Measurements from ENCODE around the gene HEMK1. TPM values are rescaled to one million over a fixed set of nuclear protein-coding genes. Genes with fewer than 3 reads are reported as not detected.

Gene HEMK1
- total RNA-seq, 1 donor from 2014 or later: 10.9 TPM

- DNase-seq (ENCODE audit: low spot score): no peak
- Mint-ChIP-seq H3K36me3 (ENCODE audit: low read depth, unreplicated experiment) (peaks cover 10% of the 10 kb centered on the region), H3K27ac (ENCODE audit: unreplicated experiment) (no peak overlapping the region), H3K4me3 (ENCODE audit: unreplicated experiment) (no peak overlapping the region), H3K9me3 (ENCODE audit: unreplicated experiment) (no peaks in the 10 kb centered on the region), H3K27me3 (ENCODE audit: unreplicated experiment) (peaks cover 4% of the 10 kb centered on the region), H3K4me1 (ENCODE audit: unreplicated experiment) (peaks cover 7% of the 10 kb centered on the region)
- TF ChIP-seq, protein P1, sequence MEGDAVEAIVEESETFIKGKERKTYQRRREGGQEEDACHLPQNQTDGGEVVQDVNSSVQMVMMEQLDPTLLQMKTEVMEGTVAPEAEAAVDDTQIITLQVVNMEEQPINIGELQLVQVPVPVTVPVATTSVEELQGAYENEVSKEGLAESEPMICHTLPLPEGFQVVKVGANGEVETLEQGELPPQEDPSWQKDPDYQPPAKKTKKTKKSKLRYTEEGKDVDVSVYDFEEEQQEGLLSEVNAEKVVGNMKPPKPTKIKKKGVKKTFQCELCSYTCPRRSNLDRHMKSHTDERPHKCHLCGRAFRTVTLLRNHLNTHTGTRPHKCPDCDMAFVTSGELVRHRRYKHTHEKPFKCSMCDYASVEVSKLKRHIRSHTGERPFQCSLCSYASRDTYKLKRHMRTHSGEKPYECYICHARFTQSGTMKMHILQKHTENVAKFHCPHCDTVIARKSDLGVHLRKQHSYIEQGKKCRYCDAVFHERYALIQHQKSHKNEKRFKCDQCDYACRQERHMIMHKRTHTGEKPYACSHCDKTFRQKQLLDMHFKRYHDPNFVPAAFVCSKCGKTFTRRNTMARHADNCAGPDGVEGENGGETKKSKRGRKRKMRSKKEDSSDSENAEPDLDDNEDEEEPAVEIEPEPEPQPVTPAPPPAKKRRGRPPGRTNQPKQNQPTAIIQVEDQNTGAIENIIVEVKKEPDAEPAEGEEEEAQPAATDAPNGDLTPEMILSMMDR (IDR thresholded peaks at IDR 0.05; ENCODE audit: unreplicated experiment): no peak
These were observed 16.8 kb downstream of the HEMK1 start for GRCh38 chr3:50585919-50586762.

GRCh38 chr3:50586763-50587070 lies 17.4 kb downstream of the HEMK1 start:
- H3K9me3 Mint-ChIP-seq (ENCODE audit: unreplicated experiment): no peaks in the 10 kb centered on the region
- H3K4me1 Mint-ChIP-seq (ENCODE audit: unreplicated experiment): peaks cover 7% of the 10 kb centered on the region
- H3K27me3 Mint-ChIP-seq (ENCODE audit: unreplicated experiment): peaks cover 4% of the 10 kb centered on the region
- H3K4me3 Mint-ChIP-seq (ENCODE audit: unreplicated experiment): no peak overlapping the region
- DNase-seq (ENCODE audit: low spot score): no peak
- peaks cover 10% of the 10 kb centered on the region for H3K36me3 Mint-ChIP-seq (ENCODE audit: low read depth, unreplicated experiment)
- H3K27ac Mint-ChIP-seq (ENCODE audit: unreplicated experiment): no peak overlapping the region
- TF ChIP-seq, protein P1 (IDR thresholded peaks at IDR 0.05; ENCODE audit: unreplicated experiment): no peak

DNA sequence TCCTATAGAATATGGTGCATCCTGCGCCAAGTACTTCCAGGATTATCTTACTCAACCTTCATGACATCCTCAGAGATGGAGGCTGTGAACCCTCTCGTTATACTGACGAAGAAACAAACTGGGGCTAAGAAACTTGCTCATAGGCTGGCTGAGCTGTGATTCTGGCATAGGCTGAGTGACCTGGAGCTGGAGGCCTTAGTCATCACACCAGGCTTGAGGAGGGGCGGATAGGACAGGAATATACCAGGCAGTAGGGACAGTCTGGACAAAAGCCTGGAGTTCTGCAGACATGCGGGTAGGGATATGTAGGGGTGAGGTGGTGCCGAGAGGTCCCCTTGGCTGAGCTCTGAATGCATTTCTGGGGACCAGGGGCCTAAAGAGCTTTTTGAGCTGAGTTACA lies 18.1 kb downstream of the HEMK1 start:
- Mint-ChIP-seq H3K4me3 (ENCODE audit: unreplicated experiment) (no peak overlapping the region), H3K4me1 (ENCODE audit: unreplicated experiment) (peaks cover 7% of the 10 kb centered on the region), H3K9me3 (ENCODE audit: unreplicated experiment) (no peaks in the 10 kb centered on the region), H3K36me3 (ENCODE audit: low read depth, unreplicated experiment) (peaks cover 10% of the 10 kb centered on the region), H3K27me3 (ENCODE audit: unreplicated experiment) (peaks cover 4% of the 10 kb centered on the region), H3K27ac (ENCODE audit: unreplicated experiment) (no peak overlapping the region)
- TF ChIP-seq, protein P1 (IDR thresholded peaks at IDR 0.05; ENCODE audit: unreplicated experiment): no peak
- no peak for DNase-seq (ENCODE audit: low spot score)

DNA sequence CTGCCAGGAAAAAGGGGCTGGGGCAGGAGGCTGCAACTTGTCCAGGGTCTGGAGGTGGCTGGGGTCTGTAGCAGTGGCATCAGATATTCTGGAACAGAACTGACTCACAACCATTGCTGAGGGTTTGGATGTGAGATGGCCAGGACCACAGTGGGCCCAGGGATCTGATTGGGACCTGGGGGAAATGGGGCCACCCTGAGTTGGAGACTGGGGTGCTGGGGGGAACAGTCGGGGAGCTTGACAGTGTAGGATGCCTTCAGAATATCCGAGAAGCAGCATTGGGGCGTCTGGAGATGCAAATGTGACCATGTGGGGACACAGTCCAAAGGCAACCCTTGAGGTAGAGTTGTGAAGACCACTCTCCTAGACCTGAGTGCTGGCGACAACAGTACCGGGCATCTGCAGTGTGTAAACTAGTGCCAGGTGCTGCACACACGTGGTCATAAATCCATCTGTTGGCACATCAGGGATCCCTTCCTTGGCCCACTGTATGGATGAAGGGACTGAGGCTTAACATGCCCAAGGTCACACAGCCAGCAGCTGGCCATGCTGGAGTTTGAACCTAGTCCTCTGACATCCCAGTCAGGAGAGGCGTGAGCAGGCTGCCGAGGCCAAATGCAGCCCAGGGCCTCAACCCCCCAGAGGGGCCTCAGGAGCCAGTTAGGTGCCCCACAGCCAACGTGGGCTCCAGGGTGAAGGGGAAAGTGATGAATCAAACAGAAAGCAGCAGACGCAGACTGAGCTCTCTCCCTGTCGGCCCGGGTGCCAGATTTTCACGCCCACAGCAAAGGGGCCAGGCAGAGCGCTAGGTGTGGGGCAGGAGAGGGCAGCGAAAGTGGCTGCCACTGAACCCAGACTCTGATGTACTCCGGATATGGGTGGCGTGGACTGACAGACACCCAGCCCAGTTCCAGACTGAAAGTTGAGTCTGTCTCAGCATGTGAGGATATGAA lies 18.8 kb downstream of the HEMK1 start:
- no peak for DNase-seq (ENCODE audit: low spot score)
- Mint-ChIP-seq H3K4me1 (ENCODE audit: unreplicated experiment) (peaks cover 7% of the 10 kb centered on the region), H3K27me3 (ENCODE audit: unreplicated experiment) (peaks cover 4% of the 10 kb centered on the region), H3K9me3 (ENCODE audit: unreplicated experiment) (no peaks in the 10 kb centered on the region), H3K4me3 (ENCODE audit: unreplicated experiment) (no peak overlapping the region), H3K36me3 (ENCODE audit: low read depth, unreplicated experiment) (peaks cover 10% of the 10 kb centered on the region), H3K27ac (ENCODE audit: unreplicated experiment) (no peak overlapping the region)
- TF ChIP-seq, protein P1 (IDR thresholded peaks at IDR 0.05; ENCODE audit: unreplicated experiment): no peak

All from endothelial cell (in vitro differentiated cells).